ENCODE data around the gene XRCC3. TPM values are rescaled to one million over a fixed set of nuclear protein-coding genes. Genes with fewer than 3 reads are reported as not detected.

Gene XRCC3
- total and polyA plus RNA-seq, 10 of the 15 experiments (the other 5 are each of a cell fraction or from before 2014, with no cell fraction given): 0.37 to 52.0 (median 26.8) TPM

GRCh38 chr14:103719751-103720150 is 4.5 kb upstream of the XRCC3 start (continued):
- TF ChIP-seq, protein P1, sequence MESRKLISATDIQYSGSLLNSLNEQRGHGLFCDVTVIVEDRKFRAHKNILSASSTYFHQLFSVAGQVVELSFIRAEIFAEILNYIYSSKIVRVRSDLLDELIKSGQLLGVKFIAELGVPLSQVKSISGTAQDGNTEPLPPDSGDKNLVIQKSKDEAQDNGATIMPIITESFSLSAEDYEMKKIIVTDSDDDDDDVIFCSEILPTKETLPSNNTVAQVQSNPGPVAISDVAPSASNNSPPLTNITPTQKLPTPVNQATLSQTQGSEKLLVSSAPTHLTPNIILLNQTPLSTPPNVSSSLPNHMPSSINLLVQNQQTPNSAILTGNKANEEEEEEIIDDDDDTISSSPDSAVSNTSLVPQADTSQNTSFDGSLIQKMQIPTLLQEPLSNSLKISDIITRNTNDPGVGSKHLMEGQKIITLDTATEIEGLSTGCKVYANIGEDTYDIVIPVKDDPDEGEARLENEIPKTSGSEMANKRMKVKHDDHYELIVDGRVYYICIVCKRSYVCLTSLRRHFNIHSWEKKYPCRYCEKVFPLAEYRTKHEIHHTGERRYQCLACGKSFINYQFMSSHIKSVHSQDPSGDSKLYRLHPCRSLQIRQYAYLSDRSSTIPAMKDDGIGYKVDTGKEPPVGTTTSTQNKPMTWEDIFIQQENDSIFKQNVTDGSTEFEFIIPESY (IDR thresholded peaks at IDR 0.05): no peak
- no peak for TF ChIP-seq SMARCA5 (IDR thresholded peaks at IDR 0.05)
- TF ChIP-seq ETV6 (conservative IDR thresholded peaks at IDR 0.05 in 1 of 2, IDR thresholded peaks at IDR 0.05 in 1 of 2; ENCODE audit: borderline replicate concordance in 1 of 2, low read depth in 1 of 2): no peak
- TF ChIP-seq TCF3 (IDR thresholded peaks at IDR 0.05; ENCODE audit: borderline replicate concordance, insufficient read depth, low read depth, low read length): no peak
- TF ChIP-seq CHD2 (IDR thresholded peaks at IDR 0.05; ENCODE audit: borderline replicate concordance, low read depth, low read length): no peak
- no peak for TF ChIP-seq SIX5 (IDR thresholded peaks at IDR 0.05; ENCODE audit: low read depth, low read length, severe bottlenecking)
- no peak for TF ChIP-seq CHD4 (IDR thresholded peaks at IDR 0.05)

GRCh38 chr14:103718572-103718971 is 3.3 kb upstream of the XRCC3 start:
- POLR2A ChIA-PET: interaction anchor here (0.6 to 0.8 kb wide), 2 partner anchors 8 to 83 kb away, joined by 3 to 4 read pairs; no protein-coding TSS in a partner anchor
- ATAC-seq (no peak), DNase-seq (ENCODE audit: low read depth, low spot score) (no peak), FAIRE-seq (no peak)
- intact Hi-C loops (cut with micrococcal nuclease; ENCODE audit: unreplicated experiment) (no loop called here), in situ Hi-C loops (cut with MboI) (no loop called here)
- H3K27me3 ChIP-seq (replicated peaks in 1 of 2; ENCODE audit: control insufficient read depth in 2 of 2, insufficient read depth in 2 of 2, low read length in 1 of 2): no peaks in the 10 kb centered on the region
- H3K27ac ChIP-seq (ENCODE audit: control insufficient read depth, insufficient read depth): no peak overlapping the region
- H4K20me1 ChIP-seq (ENCODE audit: control insufficient read depth, insufficient read depth): no peaks in the 10 kb centered on the region
- CTCF ChIA-PET: interaction anchor here (0.6 to 1.1 kb wide), 2 partner anchors 189 to 192 kb away, joined by 3 read pairs; no protein-coding TSS in a partner anchor
- H3K4me1 ChIP-seq (ENCODE audit: control insufficient read depth, insufficient read depth, low read length): peaks cover 3% of the 10 kb centered on the region; the same call in 1 of the 2 replicates
- RAD21 ChIA-PET (ENCODE audit: unreplicated experiment): interaction anchor here (0.7 kb wide), 1 partner anchor 24 kb away, joined by 3 read pairs; no protein-coding TSS in a partner anchor
- H3K79me2 ChIP-seq (ENCODE audit: control insufficient read depth, insufficient read depth, low read length): peaks cover 30% of the 10 kb centered on the region
- H2AFZ ChIP-seq (ENCODE audit: control insufficient read depth, low read depth, low read length): no peak overlapping the region
- no peaks in the 10 kb centered on the region for H3K9me3 ChIP-seq (replicated peaks; ENCODE audit: control insufficient read depth, insufficient read depth, low read length)
- TF ChIP-seq E2F8 (IDR thresholded peaks at IDR 0.05; ENCODE audit: low read depth, partially characterized antibody): no peak
- no peak for TF ChIP-seq MYC (IDR thresholded peaks at IDR 0.05; ENCODE audit: insufficient read depth, insufficient read length, insufficient replicate concordance, low read length, severe bottlenecking)
- no peak for TF ChIP-seq WRNIP1 (IDR thresholded peaks at IDR 0.05; ENCODE audit: borderline replicate concordance, low read depth, low read length)
- TF ChIP-seq MTA3 (IDR thresholded peaks at IDR 0.05; ENCODE audit: borderline replicate concordance, low read length): no peak
- H3K4me3 ChIP-seq: no peak overlapping the region
- WGBS (ENCODE audit: insufficient coverage, insufficient replicate concordance, low lambda C conversion rate, missing lambda C conversion rate): 97% methylated on average over 16 of the region's 16 CpGs
- BruUV-seq (replicated peaks): no TSS peak
- SMC1A ChIA-PET (ENCODE audit: uncharacterized antibody, unreplicated experiment): no interaction called here
- no peak overlapping the region for H3K9ac ChIP-seq (ENCODE audit: control insufficient read depth, insufficient read depth, low read length)
- no peak overlapping the region for H3K4me2 ChIP-seq (ENCODE audit: control insufficient read depth, insufficient read depth)
- no peaks in the 10 kb centered on the region for H3K36me3 ChIP-seq (ENCODE audit: control insufficient read depth in 2 of 2, insufficient read depth in 2 of 2, low read length in 1 of 2)
